HG03354 (cell line): ENCODE measurements around the gene IQSEC3.

Experiments used
- ATAC-seq: cut with Tn5 transposase; IDR thresholded peaks from one replicate; pipeline ENCODE4 v1.9.1; 2021; ENCODE audit warnings: mild to moderate bottlenecking; ENCODE audit not compliant: unreplicated experiment, poor library complexity, severe bottlenecking

Gene IQSEC3

DNA sequence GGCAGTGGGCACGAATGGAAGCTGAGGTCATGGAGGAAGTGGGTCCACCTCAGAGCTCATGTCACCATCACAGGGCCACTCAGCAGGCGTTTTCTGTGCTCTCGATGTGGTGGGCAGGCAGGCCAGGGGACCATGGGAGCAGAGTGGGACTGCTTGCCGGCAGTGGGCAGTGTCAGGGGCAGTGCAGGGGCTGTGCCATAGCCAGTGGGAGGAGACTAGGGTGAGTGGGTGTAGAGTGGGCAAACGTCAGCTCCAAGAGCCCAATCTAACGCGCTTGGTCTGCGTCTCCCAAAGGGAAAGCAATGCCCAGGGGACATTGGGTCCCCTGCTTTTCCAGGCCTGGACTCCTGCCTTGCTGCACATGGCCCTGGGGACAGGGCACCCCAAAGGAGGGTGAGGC, 89.1 kb downstream of the IQSEC3 start:
- ATAC-seq, result no peak

DNA sequence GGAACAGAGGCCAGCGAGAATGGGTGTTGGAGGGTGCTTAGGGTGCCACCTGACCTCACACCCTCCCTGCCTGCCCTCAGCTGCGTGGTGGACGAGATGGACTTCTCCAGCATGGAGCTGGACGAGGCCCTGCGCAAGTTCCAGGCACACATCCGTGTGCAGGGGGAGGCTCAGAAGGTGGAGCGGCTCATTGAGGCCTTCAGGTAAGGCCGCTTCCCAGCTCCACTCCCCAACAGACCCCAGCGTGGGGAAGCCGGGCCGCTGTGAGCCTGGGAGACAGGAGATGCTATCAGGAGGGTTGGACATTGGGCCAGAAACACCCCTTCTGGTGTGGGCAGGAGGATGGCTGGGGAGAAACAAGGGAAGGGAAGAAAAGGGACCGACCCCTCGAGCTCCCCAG, 90.4 kb downstream of the IQSEC3 start:
- ATAC-seq, result no peak

DNA sequence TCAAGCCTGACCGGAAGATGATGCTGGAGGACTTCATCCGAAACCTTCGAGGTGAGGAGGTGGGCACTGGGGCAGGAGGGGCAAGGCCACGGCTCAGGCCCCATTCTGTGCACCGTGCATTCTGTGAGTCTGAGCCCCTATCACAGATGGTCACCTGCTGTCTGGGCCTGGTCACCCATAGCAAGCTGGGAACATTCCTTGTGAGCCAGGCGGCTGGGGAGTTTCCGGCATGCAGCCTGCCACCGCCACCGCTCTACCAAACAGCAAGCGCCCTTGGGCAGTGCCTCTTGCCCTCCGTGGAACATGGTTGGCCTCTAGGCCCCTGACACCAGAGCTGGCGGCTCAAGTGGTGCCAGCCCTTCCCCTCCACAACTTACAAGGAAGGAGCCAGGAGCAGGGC, 91.1 kb downstream of the IQSEC3 start:
- ATAC-seq, result no peak

DNA sequence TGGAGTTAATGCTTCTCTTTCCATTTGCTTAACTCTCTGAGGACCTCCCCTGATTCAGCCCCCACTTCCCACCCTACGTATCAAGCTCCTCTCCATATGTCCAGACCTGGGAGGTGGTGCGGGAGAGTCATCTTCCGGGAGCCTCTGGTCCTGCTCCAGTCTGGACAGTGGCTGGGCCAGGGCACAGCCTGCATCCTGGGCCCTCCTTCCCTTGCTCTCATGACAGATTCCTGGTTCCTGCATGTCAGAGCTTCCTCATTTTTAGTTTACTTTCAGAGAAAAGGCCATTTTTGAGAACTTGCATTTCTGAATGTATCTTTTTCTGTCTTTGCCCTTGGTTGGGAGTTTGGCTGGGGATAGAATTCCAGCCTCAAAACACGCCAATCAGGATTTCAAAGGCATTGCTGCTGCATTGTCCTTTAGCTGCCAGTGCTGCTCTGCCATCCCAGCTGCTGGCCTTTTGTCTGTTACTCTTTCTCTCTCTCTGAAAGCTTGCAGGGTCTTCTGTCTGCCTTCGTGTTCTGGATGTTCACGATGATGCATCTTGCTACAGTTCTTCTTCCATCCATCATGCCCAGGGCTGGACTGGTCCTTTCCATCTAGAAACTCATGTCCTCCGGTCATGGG, 92.7 kb downstream of the IQSEC3 start:
- ATAC-seq, result no peak

DNA sequence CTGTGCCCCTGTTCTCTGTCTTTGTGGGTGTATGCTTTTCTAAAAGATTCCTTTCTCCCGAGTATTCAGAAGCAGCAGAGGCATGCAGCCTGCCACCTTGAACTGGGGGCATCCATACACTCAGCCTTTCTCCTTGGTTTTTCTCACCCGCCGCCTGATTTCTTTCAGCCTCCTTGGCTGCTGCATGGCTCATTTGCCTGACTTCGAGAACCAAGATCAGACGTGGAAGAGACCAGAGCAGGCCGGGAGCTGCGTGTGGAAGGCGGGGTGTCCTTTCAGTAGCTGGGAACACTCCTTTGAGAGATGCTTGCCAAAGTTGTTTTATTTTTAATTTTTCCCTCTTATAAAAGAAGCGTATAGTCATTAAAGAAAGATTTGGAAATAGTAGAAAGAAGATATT, 94.3 kb downstream of the IQSEC3 start:
- no peak for ATAC-seq

DNA sequence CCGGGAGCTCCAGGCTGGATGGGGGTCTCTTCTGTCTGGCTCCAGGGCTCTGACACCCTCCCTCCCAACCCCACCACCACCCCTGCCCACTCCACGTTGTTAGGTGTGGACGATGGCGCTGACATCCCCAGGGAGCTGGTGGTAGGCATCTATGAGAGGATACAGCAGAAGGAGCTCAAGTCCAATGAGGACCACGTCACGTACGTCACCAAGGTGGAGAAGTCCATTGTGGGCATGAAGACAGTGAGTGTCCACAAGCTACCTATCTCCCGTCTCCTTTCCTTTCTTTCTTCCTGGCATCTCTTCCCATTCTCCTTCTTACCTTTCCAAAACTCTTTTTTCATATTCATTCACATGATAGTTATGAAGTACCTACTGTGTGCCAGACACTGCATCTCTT, 95.3 kb downstream of the IQSEC3 start:
- ATAC-seq, result no peak

DNA sequence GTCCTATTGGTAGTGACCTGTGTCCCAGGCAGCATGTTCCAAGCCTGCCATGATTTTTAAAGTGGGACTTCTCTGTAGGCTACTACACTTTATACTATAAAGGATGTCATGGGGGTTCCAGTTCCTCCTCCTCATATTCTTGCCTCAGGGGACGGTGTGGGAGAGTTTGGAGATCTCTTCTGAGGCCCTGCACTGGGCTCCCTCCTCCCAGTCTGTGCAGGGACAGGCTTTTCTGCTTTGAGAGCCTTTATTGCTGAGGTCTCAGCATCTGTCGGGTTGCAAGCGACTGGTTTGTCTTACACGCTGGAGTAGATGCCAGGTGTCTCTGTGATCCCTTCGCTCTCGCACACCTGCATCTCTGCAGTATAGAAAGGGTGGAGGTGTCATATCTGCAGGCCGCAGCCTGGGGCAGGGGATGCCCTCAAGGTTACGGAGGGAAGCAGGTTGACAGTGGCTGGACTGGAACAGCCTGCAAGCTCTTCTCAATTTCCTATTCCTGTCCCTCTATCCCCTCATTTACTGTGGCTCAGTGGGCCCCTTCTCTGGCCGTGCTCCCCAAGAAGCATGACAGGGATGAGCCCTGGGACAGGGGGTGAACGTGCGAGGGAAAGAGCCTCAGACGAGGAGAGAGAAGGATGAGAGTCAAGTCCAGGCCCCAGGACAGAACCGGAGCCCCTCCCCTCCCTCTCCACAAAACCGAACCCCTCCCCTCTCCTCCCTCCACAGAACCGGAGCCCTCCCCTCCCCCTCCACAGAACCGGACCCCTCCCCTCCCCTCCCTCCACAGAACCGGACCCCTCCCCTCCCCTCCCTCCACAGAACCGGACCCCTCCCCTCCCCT, 96.1 kb downstream of the IQSEC3 start:
- ATAC-seq, result no peak

DNA sequence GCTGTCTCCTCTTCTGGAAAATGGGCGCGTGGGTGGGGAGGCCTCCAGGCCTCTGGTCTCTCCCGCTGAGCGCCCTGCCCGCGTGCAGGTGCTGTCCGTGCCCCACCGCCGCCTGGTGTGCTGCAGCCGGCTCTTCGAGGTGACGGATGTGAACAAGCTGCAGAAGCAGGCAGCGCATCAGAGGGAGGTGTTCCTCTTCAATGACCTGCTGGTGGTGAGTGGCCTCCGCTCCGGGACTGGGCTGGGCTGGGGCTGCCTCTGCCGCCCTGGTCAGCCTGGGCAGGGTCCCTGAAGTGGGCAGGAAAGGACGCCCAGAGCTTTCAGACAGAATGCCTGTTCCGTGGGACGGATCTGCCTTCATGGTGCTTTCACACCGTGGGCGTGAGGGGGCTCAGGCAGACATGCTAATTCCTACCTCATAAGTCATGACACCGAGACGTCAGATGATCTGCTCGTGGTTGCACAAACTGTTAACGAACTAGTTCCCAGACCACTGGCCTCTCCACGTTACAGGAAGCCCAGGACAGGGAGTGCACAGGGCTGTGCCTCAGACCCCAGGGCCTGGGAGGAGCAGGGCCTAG, 96.9 kb downstream of the IQSEC3 start:
- ATAC-seq, result no peak

DNA sequence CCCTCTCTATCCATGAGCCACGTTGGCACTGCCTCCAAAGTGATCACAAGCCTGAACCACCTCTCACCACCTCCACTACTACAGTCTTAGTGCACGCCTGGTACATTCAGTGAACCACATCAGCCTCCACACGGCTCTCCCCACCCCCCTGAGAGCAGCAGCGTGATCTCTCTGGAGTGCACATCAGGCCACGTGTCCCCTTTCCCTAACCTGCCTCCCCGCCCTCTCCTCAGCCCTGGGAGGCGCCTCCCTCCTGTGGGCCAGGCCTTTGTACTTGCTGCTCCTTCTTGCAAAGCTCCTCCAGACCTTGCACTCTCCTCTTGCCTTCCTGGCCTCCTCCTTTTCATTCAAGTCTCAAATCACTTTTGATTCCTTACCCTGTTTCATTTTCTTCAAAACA, 97.6 kb downstream of the IQSEC3 start:
- no peak for ATAC-seq

DNA sequence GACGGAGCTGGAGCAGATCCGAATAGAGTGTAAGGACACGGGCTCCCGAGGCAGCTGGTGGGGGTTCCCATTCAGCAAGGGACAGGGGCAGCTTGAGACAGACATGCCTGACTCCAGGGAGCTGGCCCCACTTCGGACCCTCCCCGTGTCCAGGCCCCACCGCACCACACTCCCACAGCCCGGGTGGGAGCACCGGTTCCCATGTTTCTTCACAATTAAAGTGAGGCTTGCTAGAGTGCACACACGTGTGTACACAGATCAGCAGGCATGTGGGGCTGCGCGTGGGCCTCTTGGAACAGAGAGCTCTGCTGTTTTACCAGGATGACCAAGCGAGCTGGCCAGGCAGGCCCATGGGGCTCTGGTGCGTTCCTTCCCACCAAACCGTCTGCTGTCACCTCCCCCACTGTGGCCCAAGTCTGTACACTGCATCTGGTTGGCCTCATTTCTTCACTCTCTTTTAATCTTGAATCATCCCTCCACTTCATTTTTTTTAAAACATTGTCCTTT, 99.3 kb downstream of the IQSEC3 start:
- ATAC-seq, result no peak

DNA sequence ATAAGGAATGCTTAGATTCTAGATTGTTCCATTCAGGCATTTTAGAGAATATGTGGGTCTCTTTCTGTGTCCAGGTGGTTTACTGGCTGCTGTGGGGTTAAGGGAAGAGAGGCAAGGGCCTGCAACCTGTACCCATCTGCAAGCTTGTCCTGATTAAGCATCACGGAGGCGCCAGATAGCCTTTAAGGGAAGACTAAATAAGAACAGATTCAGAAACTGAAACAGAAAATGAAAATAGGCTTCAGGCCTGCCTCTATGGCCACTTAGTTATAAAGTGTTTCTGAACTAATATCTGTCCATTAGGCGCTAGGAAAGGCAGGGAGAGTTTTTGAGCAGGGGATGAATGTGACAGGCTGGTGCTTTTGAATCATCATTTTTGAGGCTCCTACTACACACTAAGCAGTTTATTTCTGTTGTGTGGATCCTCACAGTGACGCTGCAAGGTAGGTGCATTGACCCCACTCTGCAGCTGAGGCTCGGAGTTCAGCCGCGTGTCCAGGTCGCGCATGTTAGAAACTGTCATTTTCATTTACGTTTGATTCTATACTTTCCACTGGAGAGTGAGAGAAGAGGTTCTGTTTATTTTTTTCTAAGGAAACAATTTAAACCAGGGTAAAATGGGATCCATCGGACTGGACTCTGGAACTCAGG, 100.0 kb downstream of the IQSEC3 start:
- ATAC-seq, result no peak

DNA sequence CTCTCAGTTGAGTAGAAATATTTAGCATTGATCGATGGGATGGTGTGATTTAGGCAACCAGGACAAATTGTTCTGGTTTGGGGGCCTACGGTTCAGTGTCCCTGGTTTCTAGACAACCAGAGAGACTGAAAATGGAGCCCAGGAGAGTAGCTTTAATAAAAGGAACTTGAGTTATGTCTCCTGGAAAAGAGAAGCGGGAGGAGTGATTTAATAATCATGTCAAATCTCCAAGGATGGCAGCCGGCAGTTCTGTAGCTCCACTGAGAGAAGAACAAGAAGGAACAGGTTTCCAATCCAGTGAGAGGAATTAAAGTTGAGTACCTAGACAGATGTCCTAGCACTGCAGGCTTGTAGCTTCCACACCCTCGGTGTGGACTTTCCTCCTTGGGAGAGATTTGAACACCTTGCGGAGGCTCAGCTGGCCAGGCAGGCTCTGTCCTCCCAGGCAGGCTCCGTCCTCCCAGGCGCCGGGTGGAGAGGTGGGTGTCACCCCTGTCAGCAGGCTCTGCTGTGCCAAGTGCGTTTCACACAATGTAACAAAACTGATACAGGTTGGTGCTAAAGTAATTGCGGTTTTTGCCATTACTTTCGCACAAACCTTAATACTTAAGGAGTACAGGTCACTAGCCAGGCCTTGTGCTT, 101.5 kb downstream of the IQSEC3 start:
- ATAC-seq, result no peak

DNA sequence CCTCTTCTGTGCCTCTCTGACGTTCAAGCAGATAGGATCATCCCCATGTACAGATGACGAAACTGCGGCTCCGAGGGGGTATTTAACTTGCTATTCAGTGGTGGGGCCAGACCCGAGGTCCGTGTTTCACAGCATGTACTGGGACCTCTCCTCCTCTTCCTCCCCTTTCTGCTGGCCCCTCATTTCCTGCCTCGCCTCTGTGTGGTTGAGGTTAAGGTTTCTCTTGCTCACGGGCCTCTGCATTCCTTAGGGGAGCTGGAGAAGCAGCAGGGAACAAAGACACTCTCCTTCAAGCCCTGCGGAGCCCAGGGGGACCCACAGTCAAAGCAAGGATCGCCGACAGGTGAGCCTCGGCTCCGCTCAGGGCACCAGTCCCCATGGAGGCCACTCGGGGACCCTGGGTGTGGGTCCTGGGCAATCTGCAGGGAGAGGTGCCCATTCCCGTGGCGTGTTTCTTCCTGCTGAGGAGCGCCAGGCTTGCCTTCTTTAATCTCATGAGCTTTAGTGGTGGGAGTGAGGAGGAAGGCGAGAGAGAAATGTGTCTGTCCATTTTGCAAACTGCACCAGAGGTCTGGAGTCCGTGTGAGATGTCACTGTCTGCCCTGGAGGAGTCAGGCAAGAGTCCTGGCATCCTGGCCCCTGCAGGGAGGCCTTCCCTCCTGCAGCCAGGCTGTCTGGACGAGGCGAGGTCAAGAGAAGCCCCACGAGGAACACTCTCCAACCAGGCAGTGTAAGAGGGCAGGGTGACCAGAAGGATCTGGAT, 102.4 kb downstream of the IQSEC3 start:
- no peak for ATAC-seq

DNA sequence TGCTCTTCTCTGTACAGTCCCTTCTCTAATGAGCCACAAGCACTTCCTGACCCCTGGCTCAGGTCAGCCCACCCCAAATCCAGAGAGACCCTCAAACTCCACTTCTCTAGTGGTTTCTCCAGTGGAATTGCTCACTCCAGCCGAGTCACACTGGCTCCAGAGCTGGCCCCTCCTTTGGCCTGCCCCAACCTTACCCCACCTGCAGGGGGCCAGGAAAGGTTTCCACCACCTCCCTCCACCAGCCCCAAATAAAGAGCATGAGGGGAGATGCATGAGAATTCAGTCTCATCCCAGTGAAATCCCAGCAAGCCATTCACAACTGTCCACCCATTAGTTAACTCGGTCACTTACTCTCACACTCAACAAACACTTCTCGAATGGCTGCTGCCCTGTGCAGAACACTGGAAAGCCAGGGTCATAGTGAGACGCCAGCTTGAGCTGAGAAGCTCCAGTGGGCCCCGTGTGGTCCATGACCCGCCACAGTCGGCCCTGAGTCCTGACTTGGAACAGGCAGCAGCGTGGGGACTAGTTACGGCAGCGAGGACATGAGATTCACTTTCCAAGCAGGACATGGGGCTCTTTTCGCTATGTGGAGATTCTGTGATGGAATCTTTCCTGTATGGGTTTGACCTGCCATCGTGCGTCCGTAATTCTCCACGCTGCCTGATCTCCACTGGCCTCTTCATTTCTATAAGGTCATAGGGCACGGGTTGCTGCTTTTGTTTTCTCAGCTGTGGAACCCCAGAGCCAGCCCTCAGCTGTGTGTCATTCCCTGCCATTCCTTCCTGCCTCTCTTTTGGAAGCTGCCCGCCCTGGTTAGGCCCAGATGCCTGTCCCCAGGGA, 103.2 kb downstream of the IQSEC3 start:
- no peak for ATAC-seq

DNA sequence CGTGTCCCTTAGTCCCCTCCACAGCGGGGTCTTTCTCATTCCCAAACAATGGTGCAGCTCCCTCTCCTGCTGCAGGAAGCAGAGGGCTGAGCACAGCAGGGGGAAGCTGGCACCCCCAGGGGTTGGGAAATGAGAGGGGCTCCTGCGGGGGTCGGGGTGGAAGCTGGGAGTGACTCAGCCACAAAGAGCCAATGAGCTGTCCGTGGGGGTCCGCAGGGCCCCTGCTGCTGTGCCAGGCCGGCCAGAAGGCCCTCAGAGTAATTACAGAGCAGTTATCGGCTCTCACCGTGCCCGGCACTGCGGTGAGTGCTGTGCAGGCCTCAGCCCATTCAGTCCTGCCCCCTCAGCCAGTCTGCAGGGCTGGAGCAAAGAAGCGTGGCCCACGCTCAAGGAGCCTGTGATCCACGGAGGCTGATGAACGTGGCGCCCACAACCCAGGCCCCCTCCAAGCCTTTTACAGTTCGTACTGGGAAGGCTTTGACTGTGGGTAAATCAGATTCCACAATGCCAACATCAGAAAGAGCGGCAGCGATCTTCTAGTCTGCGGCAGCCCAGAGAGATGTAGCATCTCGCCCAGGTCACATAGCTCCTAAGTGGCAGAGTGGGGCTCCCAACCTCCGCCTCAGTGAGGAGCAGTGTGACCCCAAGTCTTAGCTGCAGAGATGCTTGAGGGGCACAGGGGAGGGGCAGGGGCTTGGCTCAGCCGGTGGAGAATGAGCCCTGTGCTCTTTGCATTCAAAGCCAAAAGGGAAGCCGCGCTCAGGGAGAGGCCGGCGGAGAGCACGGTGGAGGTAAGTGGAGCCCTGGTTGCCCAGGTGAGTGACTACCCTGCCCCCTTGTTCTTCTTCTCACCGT, 104.0 kb downstream of the IQSEC3 start:
- ATAC-seq, result no peak

DNA sequence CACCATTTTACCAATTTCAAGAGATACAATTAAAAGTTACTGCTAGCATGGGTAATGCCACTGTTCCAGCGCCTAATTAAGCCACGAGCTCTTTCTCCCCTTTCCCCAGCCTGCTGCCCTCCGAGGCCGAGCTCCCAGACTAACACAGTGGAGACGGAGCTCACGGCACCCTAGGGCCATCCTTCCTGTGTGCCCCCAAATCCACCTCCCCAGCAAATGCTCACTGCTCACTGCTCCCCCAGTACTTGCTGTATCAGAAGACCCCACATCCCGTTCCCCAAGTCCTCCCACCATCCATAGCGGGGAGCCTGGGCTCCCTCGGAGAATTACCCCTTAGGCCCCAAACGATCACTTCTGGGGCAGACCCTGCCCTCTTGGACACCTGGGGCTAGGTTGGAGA, 104.7 kb downstream of the IQSEC3 start:
- ATAC-seq, result no peak
